Measurements from ENCODE around the gene BAHD1.

- TF ChIP-seq, protein P1, sequence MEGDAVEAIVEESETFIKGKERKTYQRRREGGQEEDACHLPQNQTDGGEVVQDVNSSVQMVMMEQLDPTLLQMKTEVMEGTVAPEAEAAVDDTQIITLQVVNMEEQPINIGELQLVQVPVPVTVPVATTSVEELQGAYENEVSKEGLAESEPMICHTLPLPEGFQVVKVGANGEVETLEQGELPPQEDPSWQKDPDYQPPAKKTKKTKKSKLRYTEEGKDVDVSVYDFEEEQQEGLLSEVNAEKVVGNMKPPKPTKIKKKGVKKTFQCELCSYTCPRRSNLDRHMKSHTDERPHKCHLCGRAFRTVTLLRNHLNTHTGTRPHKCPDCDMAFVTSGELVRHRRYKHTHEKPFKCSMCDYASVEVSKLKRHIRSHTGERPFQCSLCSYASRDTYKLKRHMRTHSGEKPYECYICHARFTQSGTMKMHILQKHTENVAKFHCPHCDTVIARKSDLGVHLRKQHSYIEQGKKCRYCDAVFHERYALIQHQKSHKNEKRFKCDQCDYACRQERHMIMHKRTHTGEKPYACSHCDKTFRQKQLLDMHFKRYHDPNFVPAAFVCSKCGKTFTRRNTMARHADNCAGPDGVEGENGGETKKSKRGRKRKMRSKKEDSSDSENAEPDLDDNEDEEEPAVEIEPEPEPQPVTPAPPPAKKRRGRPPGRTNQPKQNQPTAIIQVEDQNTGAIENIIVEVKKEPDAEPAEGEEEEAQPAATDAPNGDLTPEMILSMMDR (IDR thresholded peaks at IDR 0.05) = no peak
- no peak for TF ChIP-seq POLR2A (IDR thresholded peaks at IDR 0.05)
- no peak for TF ChIP-seq EP300 (IDR thresholded peaks at IDR 0.05)
Observed at GRCh38 chr15:40469776-40470390, 29.1 kb downstream of the BAHD1 start.

Data from ovary (tissue), 3 donors.